Ovary (tissue), 9 donors: ENCODE data around the gene KREMEN1. TPM values are rescaled to one million over a fixed set of nuclear protein-coding genes. Genes with fewer than 3 reads are reported as not detected.

ENCODE experiments used
- DNase-seq, 5 donors: peaks; one replicate each; pipeline ENCODE4 v3.0.0-alpha.2; 2019 to 2020
- H3K27ac ChIP-seq, 2 donors: fragments of 200-600 bp; one replicate each; pipeline versions ENCODE4 v1.5.1 to v1.8.0; 2019 to 2022
- H3K27me3 ChIP-seq: fragments of 200-600 bp; one replicate; pipeline ENCODE4 v1.8.0; 2022
- H3K36me3 ChIP-seq: fragments of 200-600 bp; sonication (generic); one replicate; pipeline ENCODE4 v1.5.1; 2019
- H3K4me1 ChIP-seq: one replicate; pipeline ENCODE4 v1.8.1; 2013; ENCODE audit warnings: mild to moderate bottlenecking, moderate library complexity; ENCODE audit not compliant: insufficient read depth
- H3K4me3 ChIP-seq: fragments of 200-600 bp; sonication (generic); one replicate; pipeline ENCODE4 v1.5.1; 2017
- H3K9me3 ChIP-seq, 2 donors: fragments of 200-600 bp in 1 of 2; sonication (generic) in 1 of 2; one replicate each; pipeline versions ENCODE4 v1.5.1 to v1.8.1; 2013 to 2019; ENCODE audit warnings: mild to moderate bottlenecking in 1 of 2, moderate library complexity in 1 of 2
- EP300 ChIP-seq: sonication (generic); formaldehyde crosslinking; IDR thresholded peaks from one replicate; pipeline ENCODE4 v1.6.1; 2017; ENCODE audit warnings: antibody characterized with exemption
- POLR2A ChIP-seq: fragments of 450-650 bp; IDR thresholded peaks from one replicate; pipeline ENCODE4 v1.6.1; 2017; ENCODE audit warnings: antibody characterized with exemption, mild to moderate bottlenecking, moderate library complexity
- WGBS, 3 donors: extraction: QIAGEN DNeasy Blood & Tissue Kit in 1 of 3; methylation state at CpG; one replicate each; pipeline versions ENCODE4 v1.1.5 to v1.1.7; 2013 to 2017; 5-methylcytosine and 5-hydroxymethylcytosine counted together
- intact Hi-C, 4 donors: fragments of 100-400 bp; cut with DNase I; formaldehyde crosslinking; loops; one replicate each; pipeline versions ENCODE4 v1.11.0 to v1.15.1; 2022 to 2023
- polyA plus RNA-seq, 2 donors: library from polyadenylated mRNA; stranded (reverse); fragments of 200-250 nt in 1 of 2; fragments of 350-450 nt in 1 of 2; fragmentation: Illumina TruSeq in 1 of 2; extraction: RNeasy Lipid Tissue Mini Kit (QIAGEN cat#74804) in 1 of 2; gene quantifications; one replicate each; pipeline ENCODE4 v1.2.3, GENCODE V29; 2013 to 2014
- total RNA-seq, 7 donors: library from RNA; depleted of rRNA in 2 of 7; stranded (reverse); fragments of >200 nt in 2 of 7; fragmentation: NEBNext Ultra II Directional in 3 of 7; extraction: Animal tissue kit (Norgen Biotek cat#: 25700) in 3 of 7; gene quantifications; one replicate each; pipeline versions ENCODE4 v1.1.0 to v1.2.4, GENCODE V29; 2016 to 2023
- TF ChIP-seq, protein P1 (sequence below), 3 donors: fragments of 450-650 bp in 2 of 3; fragments of 200-600 bp in 1 of 3; IDR thresholded peaks; one replicate each; pipeline versions ENCODE4 v1.5.1 to v1.8.0; 2016 to 2022; ENCODE audit warnings: antibody characterized with exemption in 3 of 3, mild to moderate bottlenecking in 1 of 3
- donor health status: DM: no; HTN: no; CAD: no; lungs with moderate emphysema.
- donor health status: DM: no; HTN: no; CAD: no.
- donor health status: Bipolar disorder and iron deficiency.
- donor health status: DM: yes; HTN: yes; CAD: no.
- donor health status: DM: no; HTN: no; CAD: no.
- donor health status: DM: yes; HTN: yes; CAD: no.

Gene KREMEN1
- total and polyA plus RNA-seq, 9 donors, result 15.4 to 49.5 (median 35.6) TPM

- WGBS, 3 donors, result 89 to 91% (median 90%) methylated on average over 9 of the region's 9 CpGs
- H3K4me1 ChIP-seq, result peaks cover 14% of the 10 kb centered on the region
- TF ChIP-seq EP300 (no peak), POLR2A (no peak)
- TF ChIP-seq, protein P1, sequence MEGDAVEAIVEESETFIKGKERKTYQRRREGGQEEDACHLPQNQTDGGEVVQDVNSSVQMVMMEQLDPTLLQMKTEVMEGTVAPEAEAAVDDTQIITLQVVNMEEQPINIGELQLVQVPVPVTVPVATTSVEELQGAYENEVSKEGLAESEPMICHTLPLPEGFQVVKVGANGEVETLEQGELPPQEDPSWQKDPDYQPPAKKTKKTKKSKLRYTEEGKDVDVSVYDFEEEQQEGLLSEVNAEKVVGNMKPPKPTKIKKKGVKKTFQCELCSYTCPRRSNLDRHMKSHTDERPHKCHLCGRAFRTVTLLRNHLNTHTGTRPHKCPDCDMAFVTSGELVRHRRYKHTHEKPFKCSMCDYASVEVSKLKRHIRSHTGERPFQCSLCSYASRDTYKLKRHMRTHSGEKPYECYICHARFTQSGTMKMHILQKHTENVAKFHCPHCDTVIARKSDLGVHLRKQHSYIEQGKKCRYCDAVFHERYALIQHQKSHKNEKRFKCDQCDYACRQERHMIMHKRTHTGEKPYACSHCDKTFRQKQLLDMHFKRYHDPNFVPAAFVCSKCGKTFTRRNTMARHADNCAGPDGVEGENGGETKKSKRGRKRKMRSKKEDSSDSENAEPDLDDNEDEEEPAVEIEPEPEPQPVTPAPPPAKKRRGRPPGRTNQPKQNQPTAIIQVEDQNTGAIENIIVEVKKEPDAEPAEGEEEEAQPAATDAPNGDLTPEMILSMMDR (IDR thresholded peaks at IDR 0.05), result no peak
- intact Hi-C loops, result no loop called here
- H3K36me3 ChIP-seq, result no peaks in the 10 kb centered on the region
- no peak overlapping the region for H3K4me3 ChIP-seq
- H3K27me3 ChIP-seq, result no peaks in the 10 kb centered on the region
- DNase-seq, result no peak
- no peak overlapping the region for H3K27ac ChIP-seq
- H3K9me3 ChIP-seq, result no peaks in the 10 kb centered on the region
Observed at GRCh38 chr22:29029202-29030000, 43.4 kb upstream of the KREMEN1 start.

DNA sequence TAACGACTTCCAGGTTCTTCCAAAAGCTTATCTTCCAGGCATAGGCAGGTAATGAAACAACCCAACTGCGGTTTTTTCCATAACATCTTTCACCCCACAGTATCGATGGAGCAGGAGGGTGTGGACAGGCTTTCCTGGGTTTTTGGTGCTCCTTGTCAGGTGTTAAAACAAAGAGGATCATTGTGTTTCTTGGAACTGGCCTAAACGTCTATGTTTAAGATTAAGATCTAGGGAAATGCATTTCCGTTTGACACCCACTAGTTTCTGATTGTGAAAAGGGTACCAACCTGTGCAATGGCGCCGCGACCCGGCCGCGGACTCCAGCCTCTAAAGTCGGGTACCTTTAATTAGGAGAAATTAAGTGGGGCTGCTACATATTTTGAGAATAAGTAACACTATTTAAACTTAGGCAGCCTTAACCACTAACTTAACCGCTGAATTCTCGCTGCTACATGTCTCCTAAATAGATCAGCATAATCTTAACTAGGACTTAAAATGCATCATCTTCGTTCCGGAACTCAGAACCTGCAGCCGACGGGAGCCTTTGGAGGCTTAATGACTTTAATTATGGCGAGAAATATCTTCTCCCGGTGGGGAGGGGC lies 42.7 kb upstream of the KREMEN1 start:
- Histone ChIP-seq H3K4me1 (peaks cover 14% of the 10 kb centered on the region), H3K27me3 (no peaks in the 10 kb centered on the region), H3K27ac (peak overlapping the region; percentile 63 to 70), H3K36me3 (no peaks in the 10 kb centered on the region), H3K4me3 (peak overlapping the region; percentile 40), H3K9me3 (no peaks in the 10 kb centered on the region)
- WGBS, 3 donors, result 18 to 22% (median 21%) methylated on average over 20 of the region's 20 CpGs
- no peak for TF ChIP-seq POLR2A
- no peak for TF ChIP-seq EP300
- TF ChIP-seq, protein P1 (IDR thresholded peaks at IDR 0.05), result no peak
- no peak for DNase-seq
- intact Hi-C loops, result no loop called here

DNA sequence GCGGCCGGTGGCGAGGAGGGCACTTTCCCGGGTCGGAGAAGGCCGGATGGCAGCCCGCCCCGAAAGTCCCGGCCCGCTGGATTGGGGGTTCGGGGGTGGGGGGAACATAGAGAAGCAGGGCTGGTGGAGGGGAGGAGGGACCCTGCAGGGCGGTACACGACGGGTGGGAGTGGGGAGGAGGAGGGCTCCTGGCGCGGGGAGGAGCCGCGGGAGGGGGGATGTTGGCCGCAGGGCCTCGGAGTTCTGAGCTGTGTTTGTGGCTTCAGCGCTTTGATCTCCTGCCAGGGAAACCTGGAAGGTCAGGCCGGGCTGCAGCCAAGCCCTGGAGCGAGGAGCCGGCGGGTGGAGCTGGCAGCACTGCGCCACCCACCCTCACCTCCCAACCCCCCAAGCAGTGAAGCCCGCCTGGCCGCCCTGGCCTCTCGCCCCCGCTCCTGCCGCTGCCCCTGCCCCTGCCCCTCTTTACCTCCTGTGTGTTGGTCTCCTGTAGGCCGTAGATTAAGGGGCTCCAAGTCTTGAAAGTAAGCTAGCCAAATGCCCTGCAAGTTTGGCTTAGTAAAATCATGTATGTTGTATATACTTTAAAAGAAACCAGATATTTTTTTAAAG lies 42.1 kb upstream of the KREMEN1 start:
- Histone ChIP-seq H3K4me3 (peak overlapping the region; percentile 40), H3K4me1 (peaks cover 14% of the 10 kb centered on the region), H3K36me3 (no peaks in the 10 kb centered on the region), H3K27me3 (no peaks in the 10 kb centered on the region), H3K9me3 (no peaks in the 10 kb centered on the region), H3K27ac (peak overlapping the region; percentile 63 to 70)
- 2 to 3% (median 3%) methylated on average over 28 to 32 of the region's 32 CpGs for WGBS, 3 donors
- TF ChIP-seq POLR2A (no peak), EP300 (no peak)
- TF ChIP-seq, protein P1 (IDR thresholded peaks at IDR 0.05), result no peak
- DNase-seq, result peak; percentile 84 to 93 (median 87)
- intact Hi-C loops, result no loop called here

DNA sequence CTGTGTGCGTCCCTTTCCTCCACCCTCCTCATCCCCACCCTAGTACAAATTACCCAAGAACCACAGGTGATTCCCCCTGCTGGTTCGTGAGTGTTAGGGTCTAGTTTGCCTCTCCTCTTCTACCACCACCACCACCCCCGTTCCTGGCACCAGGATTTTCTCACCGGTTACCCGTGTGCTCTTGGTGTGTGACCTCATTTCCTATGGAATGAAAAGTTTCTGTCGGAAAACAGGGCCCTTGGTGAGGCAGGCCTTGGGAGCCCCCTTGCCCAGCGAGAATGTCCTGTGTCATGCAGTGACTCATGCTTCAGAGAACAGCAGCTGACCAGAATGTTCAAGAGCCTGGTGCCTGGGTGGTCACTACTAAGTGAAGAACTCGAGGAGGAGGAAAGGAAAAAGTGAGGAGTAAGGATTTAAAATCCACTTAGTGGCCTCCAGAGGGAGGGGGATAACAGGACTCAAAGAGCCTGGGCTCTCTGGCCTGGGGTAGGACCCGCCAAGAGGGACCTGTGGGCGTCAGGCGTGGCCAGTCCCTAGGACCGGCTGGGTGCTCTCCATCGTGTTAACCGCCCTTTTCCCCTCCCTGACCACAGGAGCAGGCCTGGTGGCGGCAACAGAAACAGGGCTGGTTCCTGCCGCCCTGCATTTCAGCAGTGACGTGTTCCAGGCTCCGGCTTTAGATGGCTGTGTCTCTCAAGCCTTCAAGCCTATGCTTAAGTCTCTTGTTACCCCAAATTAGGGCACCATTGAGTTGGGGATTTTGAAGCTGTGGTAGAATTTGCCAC lies 41.4 kb upstream of the KREMEN1 start:
- intact Hi-C loops, result no loop called here
- Histone ChIP-seq H3K4me1 (peaks cover 14% of the 10 kb centered on the region), H3K27me3 (no peaks in the 10 kb centered on the region), H3K27ac (peak overlapping the region; percentile 63 to 70), H3K4me3 (peak overlapping the region; percentile 40), H3K9me3 (no peaks in the 10 kb centered on the region), H3K36me3 (no peaks in the 10 kb centered on the region)
- TF ChIP-seq POLR2A (no peak), EP300 (no peak)
- TF ChIP-seq, protein P1 (IDR thresholded peaks at IDR 0.05), result no peak
- 31 to 44% (median 33%) methylated on average over 18 of the region's 18 CpGs for WGBS, 3 donors
- peak; percentile 59 to 79 (median 67) for DNase-seq
